GM06990 (cell line): ENCODE data around the gene FAM53B.

Experiments used
- DNase-seq: peaks from one replicate; pipeline ENCODE4 v3.0.0-alpha.2; 2011; ENCODE audit not compliant: insufficient read length; ENCODE audit errors: extremely low read depth
- H3K27me3 ChIP-seq: replicated peaks from 2 replicates; pipeline ENCODE4 v1.6.0; 2011; ENCODE audit warnings: low read length; ENCODE audit not compliant: control insufficient read depth, insufficient read depth
- H3K36me3 ChIP-seq: 2 replicates; pipeline ENCODE4 v1.5.1; 2011; ENCODE audit warnings: low read length; ENCODE audit not compliant: control insufficient read depth, insufficient read depth
- H3K4me3 ChIP-seq: replicated peaks from 2 replicates; pipeline ENCODE4 v1.5.1; 2011; ENCODE audit warnings: low read depth, mild to moderate bottlenecking, control low read depth, low read length
- CTCF ChIP-seq: IDR thresholded peaks from 2 replicates; pipeline ENCODE4 v1.5.1; 2011; ENCODE audit warnings: low read length, control low read depth, mild to moderate bottlenecking, inconsistent platforms; ENCODE audit not compliant: insufficient read depth, poor library complexity, severe bottlenecking

FAM53B gene

DNA sequence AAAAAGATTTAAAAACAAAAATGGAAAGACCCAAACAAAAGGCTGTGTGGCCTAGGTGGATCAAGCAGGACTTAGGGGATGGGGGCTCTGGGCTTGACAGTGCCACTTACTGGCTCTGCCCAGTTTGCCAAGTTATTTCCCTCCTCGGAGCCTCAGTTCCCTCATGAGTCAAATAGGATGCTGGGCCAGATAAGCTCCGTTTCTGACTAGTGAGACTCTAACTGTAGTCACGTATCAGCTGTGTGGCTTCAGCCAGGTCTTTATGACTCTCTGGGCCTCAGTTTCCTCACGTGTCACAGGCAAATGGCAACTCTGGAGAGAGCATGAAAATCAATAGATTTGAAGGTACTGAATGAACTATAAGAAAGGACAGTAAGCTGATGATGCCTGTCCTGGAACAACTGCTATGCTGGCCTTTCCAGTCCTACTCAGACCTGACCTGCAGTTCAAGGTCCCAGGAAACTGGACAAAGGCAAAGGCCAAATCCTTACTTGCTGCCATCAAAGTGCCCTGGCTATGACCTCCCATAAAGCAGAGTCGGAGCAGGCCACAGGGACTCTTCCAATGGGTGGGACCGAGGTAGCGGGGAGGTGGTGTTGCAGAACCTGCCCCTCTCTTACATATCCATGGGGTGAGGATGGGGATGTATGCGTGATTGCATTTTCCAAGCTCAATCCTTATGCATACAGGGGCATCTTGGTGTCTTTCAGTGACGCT is 27.0 kb downstream of the FAM53B start:
- H3K4me3 ChIP-seq: no peak overlapping the region
- H3K27me3 ChIP-seq: no peaks in the 10 kb centered on the region
- H3K36me3 ChIP-seq: no peaks in the 10 kb centered on the region
- DNase-seq: no peak
- TF ChIP-seq CTCF: no peak

- H3K4me3 ChIP-seq: no peak overlapping the region
- DNase-seq: no peak
- TF ChIP-seq CTCF: no peak
- H3K27me3 ChIP-seq: no peaks in the 10 kb centered on the region
- H3K36me3 ChIP-seq: no peaks in the 10 kb centered on the region
Measured at GRCh38 chr10:124716369-124716768, 27.8 kb downstream of the FAM53B start.

DNA sequence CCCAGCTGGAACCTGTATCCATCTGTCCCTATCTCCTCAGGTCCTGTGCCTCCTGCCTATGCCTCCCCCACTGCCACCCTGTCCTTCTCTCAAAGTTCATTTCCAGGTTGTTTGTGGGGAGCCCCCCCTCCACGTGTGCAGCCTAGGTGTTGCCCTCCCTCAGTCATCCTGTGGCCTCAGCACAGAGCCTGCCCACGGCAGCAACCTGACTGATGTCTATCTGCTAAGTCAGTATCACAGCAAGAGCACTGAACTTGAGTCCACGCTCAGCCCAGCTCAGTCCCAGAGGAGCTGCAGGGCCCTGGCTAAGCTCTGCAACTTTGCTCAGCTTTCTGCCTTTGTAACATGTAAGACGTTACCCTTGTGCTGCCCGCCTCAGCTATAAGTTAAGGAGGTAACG is 28.7 kb downstream of the FAM53B start:
- no peaks in the 10 kb centered on the region for H3K36me3 ChIP-seq
- TF ChIP-seq CTCF: no peak
- no peak for DNase-seq

GRCh38 chr10:124713679-124714255 is 30.4 kb downstream of the FAM53B start:
- H3K36me3 ChIP-seq: no peaks in the 10 kb centered on the region
- DNase-seq: no peak
- H3K27me3 ChIP-seq: no peaks in the 10 kb centered on the region
- no peak for TF ChIP-seq CTCF
- H3K4me3 ChIP-seq: no peak overlapping the region

More for the DNA sequence above, 28.7 kb downstream of the FAM53B start:
- no peaks in the 10 kb centered on the region for H3K27me3 ChIP-seq
- H3K4me3 ChIP-seq: no peak overlapping the region

- DNase-seq: no peak
- TF ChIP-seq CTCF: no peak
- H3K36me3 ChIP-seq: no peaks in the 10 kb centered on the region
Measured at GRCh38 chr10:124712704-124713407, 31.3 kb downstream of the FAM53B start.

More at GRCh38 chr10:124712704-124713407, 31.3 kb downstream of the FAM53B start:
- no peak overlapping the region for H3K4me3 ChIP-seq
- H3K27me3 ChIP-seq: no peaks in the 10 kb centered on the region
